ENCODE measurements around the gene MEIG1.
A peak's percentile ranks its signal among the peaks of the same experiment; 100 is the strongest.
"Not testable (repeated sequence)": the region's sequence is repeated elsewhere in the genome, so short reads cannot be mapped to it uniquely, and the experiment has no call there.

The MEIG1 gene, protein sequence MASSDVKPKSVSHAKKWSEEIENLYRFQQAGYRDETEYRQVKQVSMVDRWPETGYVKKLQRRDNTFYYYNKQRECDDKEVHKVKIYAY

DNA sequence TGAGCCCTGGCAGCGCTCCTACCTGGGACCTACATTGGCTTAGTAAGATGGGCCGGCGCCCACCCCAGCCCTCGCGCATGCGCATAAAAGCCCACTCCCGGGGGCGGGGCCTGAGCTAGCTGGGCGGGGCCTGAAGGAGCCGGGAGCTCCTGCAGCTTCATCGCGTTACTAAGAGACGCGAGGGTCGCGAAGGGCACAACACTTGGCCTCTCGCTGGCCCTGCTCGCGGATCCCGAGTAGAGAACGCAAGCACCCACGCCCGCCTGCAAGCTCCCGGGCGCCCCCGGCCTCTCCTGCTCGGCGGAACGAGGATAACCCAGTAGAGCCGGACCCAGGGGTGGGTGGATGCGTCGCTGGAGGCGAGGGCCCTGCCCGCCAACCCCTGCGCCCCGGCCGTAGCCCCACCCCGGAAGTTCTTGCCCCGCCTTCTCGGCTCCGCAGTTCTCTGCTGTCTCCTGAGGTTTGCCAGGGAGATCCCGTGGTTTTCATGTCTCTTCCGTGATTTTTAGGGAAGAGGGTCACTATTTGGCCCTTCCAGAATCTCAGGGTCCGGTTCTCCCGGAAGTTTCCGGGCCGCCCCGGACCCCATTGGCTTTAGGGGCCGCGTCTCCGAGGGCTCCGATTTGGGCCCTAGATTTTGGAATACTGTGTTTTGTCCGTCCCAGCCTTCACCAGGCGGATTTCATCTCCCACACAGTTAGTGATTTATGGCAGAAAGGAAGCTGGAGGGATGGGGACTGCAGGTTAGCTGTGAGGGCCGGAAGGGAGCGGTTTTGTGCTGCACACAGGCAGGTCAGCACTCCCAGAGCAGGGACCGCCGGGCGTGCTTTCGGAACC is at the start of gene MEIG1:
TSS of gene MEIG1 (plus strand) at position 168 of the 837 bp plus-strand sequence. CDS start 7,081 bp downstream, outside the sequence.
- DNase-seq = peak; percentile 98

DNA sequence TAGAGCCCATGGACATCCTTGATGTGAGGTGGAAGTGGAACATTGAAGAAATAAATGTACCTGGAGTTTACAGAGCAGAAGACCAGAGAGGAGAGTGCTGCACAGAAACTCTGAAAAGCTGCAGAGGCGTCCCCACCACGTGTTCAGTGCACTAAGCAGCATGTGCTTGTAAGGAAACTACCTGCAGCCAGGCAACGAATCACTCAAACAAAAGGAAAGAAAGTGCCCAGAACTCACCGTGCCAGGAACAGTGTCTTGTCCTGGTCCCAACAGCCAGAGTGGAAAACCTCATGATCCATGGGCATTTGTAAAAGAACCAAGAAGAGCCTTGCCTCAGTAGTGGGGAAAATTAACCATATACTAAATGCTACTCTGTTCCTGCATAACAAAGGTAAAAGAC is 48.2 kb upstream of the MEIG1 start:
- no peak for DNase-seq

DNA sequence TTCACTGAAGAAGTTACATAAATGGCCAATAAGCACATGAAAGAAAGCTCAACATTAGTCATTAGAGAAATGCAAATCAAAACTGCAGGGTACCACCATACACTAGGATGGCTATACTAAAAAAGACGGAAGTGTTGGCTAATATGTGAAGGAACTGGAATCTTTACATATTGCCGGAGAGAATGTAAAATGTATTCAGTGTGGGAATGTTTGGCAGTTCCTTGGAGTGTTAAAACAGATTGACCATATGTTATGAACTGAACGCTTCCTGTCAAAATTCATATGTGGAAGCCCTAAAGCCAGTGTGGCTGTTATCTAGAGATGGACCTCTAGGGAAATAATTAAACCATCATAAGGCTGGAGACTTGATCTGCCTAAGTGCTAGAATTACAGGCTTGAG is 47.4 kb upstream of the MEIG1 start:
- DNase-seq = no peak

DNA sequence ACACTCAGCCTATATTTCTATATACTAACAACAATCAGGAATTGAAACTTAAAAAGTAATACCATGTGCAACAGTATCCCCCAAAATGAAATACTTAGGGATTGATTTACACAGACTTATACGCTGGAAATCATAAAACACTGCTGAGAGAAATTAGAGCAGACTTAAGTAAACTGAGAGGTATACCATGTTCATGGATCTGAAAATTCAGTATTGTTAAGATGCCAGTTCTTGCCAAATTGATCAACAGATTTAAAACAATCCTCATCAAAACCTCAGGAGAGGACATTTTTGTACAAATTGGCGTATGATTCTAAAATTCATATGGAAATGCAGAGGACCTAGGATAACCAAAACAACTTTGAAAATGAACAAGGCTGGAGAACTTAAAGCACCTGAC is 42.6 kb upstream of the MEIG1 start:
- no peak for DNase-seq

DNA sequence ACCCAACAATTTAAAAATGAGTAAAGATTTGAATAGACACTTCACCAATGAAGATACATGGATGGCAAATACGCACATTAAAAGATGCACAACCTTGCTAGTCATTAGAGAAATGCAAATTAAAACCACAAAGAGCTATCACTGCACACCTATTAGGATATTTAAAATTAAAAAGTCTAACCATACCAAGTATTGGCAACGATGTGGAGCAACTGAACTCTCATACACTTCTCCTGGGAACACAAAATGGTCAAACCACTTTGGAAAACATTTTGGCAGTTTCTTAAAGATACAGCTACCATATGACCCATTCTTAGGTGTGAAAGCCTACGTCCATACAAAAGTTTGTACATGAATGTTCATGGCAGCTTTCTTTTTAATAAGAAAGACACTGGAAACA is 41.4 kb upstream of the MEIG1 start:
- no peak for DNase-seq

DNA sequence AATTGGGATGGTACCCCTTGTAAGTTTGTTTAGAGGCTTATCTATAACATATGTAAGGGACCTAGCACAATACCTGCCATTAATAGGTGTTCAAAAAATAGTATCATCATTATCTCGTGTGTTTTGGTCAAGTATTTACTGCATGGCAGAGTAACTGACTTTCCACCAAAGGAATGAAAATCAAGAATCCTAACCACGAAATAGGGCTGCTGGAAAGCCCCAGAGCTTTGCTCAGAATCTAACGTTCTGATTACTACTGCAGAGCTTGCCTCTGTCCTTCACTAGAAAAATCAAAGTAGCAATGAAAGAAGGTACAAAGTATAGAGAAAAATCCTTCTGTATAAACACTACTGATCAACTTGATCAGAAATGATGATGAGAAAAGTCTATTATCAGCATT is 40.2 kb upstream of the MEIG1 start:
- no peak for DNase-seq

DNA sequence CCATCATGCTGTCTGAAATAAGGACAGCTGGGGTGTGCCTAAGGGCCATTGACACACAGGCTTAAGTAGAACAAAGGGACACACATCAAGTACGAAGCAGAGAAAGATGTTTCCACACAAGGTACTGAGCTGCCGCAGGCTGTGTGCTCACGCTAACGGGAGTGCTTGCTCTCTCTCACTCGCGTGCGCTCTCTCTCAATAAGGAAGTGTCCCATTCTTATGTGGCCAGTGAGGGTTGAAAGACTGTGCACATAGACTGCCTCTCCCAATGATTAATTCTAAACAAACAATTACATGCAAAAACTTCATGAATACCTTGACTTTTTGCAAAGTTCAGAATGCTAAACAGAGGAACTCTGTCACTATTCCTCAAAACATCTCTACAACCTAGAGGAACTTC is 35.2 kb upstream of the MEIG1 start:
- no peak for DNase-seq

DNA sequence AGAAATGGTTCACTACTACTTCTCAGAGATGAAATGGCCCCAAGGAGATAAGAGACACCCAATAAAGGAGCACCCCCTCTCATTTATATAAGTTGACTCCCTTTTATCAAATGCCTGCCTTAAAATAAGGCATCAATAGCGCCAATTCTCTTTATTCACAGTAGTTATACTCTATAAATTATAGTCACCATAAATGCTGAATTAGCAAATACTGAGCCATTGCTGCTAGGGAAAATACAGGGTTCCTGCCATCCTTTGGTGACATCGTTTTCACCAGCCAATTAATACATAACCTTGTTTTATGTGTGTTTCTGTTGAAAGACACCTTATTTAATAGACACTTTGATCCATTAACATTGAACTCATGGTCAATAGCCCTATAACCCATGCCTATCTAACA is 33.9 kb upstream of the MEIG1 start:
- DNase-seq = no peak

DNA sequence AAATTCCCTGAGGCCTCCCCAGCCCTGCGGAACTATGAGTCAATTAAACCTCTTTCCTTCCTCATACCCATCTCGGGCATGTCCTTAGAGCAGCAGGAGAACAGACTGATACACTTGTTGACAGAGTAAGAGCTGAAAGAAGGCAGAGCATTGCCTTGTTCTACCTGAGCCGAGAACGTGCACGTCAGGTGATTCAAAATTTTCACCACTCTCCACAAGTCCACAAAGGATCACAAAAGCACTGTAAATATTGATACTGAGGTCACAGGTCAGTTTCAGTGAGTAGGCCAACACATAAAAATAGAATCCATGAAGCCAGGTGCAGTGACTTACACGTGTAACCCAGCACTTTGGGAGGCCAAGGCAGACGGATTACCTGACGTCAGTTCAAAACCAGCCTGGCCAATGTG is 33.1 kb upstream of the MEIG1 start:
- no peak for DNase-seq

DNA sequence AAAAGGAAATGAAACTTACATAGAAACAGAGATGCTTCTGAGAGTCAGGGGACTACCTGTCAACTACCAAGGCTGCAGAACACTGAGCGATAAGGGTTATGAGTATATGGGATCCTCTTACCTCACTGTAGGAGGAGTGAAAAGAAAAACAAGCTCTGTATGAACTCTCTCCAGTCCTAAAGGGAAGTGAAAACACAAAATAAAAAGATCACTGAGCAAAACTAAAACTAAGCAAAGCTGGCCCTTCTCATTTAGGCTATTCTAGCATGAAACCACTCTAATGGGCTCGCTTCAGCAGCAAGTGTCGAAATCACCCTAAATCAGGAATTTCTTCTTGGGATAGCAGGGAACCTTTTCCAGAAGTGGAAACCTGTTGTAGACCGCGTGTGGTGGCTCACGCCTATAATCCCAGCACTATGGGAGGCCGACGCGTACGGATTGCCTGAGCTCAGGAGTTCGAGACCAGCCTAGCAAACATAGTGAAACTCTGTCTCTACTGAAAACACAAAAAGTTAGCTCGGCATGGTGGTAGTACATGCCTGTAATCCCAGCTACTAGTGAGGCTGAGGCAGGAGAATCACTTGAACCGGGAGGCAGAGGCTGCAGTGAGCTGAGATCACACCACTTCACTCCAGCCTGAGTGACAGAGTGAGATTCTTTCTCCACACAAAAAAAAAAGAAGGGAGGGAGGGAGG is 32.3 kb upstream of the MEIG1 start:
- no peak for DNase-seq

DNA sequence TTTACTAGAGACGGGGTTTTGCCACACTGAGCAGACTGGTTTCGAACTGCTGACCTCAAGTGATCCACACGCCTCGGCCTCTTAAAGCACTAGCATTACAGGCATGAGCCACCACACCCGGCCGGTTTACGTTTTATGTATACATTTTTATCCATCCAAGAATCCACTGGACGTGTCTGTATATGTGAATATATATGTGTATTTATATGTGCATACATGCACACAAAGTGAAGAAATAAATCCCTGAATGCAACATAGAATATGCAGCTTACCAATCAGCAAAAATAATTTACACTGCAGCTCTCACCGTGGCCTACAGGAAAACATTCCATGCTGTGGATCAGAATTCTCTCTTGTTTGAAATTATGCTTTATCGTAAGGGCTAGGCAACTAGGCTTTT is 28.6 kb upstream of the MEIG1 start:
- no peak for DNase-seq

DNA sequence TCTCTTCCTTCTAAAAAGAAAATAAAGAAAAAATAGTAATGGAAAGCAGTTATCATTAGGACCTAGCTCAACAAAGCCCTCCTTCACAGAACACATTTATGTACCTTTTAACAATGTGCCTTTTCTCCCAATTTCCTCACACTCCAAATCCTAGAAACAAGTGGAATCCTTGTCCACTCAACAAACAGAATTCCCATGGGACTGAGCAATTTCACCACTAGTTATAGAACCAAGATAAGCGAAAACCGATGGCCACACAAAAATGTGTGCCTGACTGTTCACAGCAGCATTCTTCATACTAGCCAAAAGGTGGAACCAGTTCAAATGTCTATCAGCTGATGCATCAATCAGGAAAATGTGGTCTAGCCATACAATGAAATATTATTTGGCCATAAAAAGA is 22.6 kb upstream of the MEIG1 start:
- DNase-seq = no peak

DNA sequence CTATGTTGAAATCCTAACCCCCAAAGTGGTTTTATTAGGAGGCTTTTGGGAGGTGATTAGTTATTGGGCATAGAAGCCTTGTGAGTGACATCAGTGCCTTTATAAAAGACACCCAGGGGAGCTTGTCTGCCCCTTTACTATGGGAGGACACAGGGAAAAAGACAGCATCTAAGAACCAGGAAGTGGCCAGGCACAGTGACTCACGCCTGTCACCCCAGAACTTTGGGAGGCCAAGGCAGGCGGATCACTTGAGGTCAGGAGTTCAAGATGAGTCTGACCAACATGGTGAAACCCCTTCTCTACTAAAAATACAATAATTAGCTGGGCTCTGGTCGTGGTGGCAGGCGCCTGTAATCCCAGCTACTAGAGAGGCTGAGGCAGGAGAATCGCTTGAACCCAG is 20.2 kb upstream of the MEIG1 start:
- not testable (repeated sequence) for DNase-seq

DNA sequence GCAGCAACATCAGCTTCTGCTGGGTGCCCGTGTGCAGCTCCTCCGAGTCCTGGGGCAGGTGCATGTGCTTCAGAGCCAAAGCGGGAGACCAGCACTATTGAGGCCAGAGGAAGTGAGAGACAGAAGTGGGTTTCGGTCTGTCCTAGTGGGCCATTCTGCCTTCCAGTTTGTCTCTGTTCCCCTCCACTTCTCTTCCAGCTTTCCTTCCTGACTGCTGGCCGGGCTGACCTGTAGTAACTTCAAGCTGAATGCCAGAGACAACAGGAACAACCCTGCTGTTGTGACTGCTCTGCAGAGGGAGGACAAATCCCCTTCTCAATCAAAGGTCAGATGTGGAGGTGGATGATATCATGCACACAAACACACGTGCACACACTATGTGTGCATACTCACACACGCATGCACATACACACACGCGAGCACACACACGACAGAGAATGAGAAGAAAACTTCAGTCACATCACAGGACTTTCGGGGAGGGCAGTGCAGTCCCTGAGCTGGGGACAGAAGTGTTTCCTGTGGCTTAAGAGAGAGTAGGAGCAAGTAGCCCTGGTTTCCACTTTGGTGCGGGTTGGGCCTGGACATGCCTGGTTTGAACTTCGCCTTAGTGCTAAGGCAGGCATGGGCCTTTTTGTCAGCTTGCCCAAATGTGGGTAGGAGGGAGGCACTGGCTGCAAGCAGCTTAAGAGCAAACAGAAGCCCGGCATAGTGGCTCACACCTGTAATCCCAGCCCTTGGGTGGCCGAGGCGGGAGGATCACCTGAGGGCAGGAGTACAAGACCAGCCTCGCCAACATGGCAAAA is 16.8 kb upstream of the MEIG1 start:
- DNase-seq = not testable (repeated sequence)

DNA sequence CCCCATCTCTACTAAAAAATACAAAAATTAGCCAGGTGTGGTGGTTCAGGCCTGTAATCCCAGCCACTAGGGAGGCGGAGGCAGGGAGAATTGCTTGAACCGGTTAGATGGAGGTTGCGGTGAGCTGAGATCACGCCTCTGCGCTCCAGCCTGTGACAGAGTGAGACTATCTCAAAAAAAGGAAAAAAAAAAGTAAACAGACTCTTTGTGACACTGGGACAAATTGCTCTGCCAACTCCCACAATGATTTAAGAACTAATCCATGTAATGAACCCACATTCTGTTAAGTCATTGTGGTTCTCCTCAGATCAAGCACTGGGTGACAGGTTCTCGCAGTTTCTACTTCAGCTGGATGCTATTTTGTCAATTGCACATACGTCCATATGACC is 16.2 kb upstream of the MEIG1 start:
- DNase-seq = not testable (repeated sequence)

DNA sequence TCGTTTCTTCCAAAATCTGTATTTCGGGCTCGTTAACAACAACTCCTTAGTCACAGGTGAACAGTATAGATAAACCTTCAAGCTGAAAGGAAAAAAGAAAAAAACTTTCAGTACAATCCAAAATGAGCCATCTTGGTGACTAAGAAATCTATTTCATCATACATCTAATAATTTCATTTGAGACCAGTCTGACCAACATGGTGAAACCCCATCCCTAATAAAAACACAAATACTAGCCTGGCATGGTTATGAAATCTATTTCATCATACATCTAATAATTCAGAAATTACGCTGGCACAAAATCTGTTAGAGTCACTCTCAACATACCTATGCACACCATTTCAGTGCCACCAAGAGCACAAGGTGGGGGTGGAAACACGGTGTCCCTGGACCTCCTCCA is 14.1 kb upstream of the MEIG1 start:
- no peak for DNase-seq

DNA sequence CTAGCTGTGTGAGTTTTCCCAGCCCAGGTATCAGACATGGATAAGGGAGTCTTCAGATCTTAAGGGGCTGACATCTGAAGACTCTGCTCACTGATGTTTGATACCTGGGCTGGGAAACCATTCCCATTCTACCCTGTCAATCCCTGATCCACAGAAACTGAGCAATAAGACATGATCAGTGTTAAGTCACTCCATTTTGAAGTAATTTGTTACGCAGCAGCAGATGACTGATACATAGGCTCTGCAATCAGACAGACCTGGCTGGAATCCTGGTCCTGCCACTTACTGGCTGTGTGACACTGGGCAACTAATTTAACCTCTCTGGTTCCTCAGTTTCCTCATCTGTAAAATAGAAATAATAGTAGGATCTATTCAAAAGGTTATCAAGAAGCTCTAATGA is 11.9 kb upstream of the MEIG1 start:
- DNase-seq = no peak

DNA sequence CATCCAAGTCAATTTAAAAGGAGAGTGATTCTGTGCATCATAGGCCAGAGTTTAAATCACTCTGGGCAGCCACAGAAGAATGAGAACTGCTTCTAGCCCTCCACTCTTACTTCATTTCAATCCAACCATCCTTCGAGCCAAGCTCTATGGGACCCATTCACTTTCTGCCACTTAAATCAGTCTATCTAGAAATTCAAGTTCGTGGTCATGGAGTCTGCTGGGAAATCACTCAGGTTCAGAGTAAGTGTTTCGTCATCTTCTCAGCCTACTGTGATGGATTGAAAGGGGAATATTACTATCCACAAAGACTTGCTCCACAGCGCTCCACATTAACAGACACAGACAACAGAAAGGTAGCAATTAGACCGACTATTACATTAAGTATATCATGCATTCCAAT is 9.9 kb upstream of the MEIG1 start:
- DNase-seq = no peak

DNA sequence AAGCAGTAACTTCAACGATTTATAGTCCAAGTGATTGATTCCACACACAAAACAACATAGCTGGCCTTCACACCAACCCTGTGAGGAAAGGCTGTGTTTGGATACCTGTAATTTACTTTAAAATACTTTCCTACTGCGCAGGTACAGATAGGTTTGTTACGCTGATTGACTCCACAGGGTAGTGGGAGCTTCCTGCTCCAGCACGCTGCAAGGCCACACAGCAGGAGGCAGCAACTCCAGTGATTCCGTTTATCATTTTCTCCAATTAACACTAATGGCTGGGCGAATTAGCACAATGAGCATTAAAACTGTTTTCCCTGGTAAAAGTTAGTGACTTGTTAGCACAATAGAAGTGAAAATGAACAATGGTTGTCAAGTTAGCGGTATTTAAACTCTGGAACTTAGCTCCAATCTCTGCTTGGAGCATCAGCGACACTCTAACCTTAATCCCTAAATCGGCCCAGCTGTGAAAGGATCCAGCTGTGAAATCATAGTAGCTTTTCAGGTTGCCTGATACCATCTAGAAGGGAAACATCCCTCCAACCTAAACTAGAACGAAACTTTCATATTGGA is 6.3 kb upstream of the MEIG1 start:
- no peak for DNase-seq

DNA sequence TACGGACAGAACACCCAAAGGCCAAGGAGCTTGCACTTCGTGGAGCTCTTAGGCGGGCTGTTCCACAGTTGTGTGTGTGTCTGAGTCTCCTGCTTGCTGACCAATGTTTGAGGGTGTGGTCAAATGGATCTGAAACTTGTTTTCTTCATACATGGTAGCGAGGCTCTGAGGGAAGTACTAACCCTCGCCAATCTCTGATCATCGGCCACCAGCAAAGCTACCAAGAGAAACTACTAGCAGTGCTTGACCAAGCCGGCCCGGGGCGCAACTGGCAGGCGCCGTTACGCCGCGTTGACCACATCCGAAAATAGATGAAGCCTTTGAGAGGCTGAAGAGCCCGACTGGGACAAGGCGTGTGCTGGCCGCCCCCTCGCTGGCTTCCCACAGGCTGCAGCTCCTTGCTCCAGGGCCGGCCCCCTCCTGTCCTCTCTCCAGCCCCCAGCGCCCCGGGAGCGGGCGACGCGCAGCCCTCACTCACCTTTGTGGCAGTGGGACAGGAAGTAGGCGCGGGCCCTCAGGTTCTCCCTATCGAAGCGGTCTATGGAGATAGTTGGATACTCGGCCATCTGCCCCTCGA is 5.7 kb upstream of the MEIG1 start:
- peak; percentile 14 for DNase-seq

DNA sequence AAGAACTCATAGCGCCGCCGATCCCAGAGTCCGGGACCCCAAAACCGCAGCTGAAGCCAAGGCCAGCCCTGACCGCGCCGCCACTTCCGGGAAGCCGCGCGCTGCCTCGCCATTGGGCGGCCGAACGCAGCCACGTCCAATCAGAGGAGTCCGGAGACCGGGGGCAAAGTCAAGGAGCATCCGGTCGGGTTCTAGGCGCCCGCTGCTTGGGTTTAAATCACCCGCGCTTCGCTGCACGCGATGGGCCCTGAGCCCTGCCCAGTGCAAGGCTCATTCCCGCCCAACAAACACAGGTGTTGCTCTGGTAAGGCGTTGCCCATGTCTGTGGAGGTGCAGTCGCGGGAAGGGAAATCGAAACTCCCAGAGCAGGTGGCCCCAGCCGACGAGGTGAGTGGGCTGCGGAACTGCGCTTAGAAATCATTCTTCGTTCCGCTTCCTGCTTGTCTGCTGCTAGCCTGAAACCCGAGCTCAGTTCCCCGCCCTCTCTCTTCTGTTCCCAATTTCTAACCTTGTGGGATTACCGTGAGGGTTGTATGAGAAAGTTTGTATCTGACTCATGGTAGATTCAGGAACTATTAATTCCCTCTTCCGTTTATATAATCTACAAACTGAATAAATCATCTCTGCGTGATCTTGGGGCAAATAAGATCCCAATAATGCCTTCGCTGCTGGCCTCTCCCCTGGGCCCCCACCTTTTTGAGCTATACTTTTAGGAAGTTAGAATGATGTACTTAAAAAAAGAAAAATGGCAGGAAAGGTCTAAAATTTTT is 5.0 kb upstream of the MEIG1 start, which contains the start of gene DCLRE1C:
TSS of gene DCLRE1C (minus strand) at position 96 of the 770 bp plus-strand sequence. CDS start at position 10, 86 bp downstream.
- DNase-seq = peak; percentile 76

DNA sequence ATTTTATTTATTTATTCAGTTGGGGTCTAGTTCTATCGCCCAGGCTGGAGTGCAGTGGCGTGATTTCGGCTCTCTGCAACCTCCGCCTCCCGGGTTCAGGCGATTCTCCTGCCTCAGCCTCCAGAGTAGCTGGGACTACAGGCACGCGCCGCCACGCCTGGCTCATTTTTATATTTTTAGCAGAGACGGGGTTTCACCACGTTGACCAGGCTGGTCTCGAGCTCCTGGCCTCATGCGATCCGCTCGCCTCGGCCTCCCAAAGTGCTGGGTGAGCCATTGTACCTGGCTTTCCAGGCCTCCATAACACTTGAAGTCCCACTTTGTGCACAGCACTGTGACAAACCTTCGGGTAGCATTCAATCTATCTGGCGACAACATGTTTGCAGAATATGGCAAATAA is 4.3 kb upstream of the MEIG1 start:
- no peak for DNase-seq
